GM19397 (cell line): ENCODE results near the gene UIMC1.

Experiments used
- ATAC-seq: cut with Tn5 transposase; IDR thresholded peaks from one replicate; pipeline ENCODE4 v1.9.1; 2021; ENCODE audit warnings: mild to moderate bottlenecking, moderate library complexity; ENCODE audit not compliant: unreplicated experiment

The UIMC1 gene

GRCh38 chr5:176887252-176887849 lies 119.2 kb downstream of the UIMC1 start:
- ATAC-seq: no peak

- no peak for ATAC-seq
These were observed 120.0 kb downstream of the UIMC1 start for GRCh38 chr5:176886336-176887251.

- no peak for ATAC-seq
These were observed 122.0 kb downstream of the UIMC1 start for GRCh38 chr5:176884571-176884890.

- ATAC-seq: no peak
These were observed 122.6 kb downstream of the UIMC1 start for GRCh38 chr5:176883700-176884570.

- no peak for ATAC-seq
These were observed 124.0 kb downstream of the UIMC1 start for GRCh38 chr5:176882567-176882903.

- no peak for ATAC-seq
These were observed 124.6 kb downstream of the UIMC1 start for GRCh38 chr5:176881816-176882566.

- ATAC-seq: no peak
These were observed 125.4 kb downstream of the UIMC1 start for GRCh38 chr5:176881021-176881749.

GRCh38 chr5:176880366-176881020 lies 126.1 kb downstream of the UIMC1 start:
- ATAC-seq: no peak

- ATAC-seq: no peak
These were observed 126.8 kb downstream of the UIMC1 start for GRCh38 chr5:176879663-176880361.

- ATAC-seq: no peak
These were observed 127.5 kb downstream of the UIMC1 start for GRCh38 chr5:176878906-176879662.

GRCh38 chr5:176878463-176878862 lies 128.1 kb downstream of the UIMC1 start:
- no peak for ATAC-seq

GRCh38 chr5:176877793-176878331 lies 128.7 kb downstream of the UIMC1 start:
- ATAC-seq: no peak

- no peak for ATAC-seq
These were observed 129.8 kb downstream of the UIMC1 start for GRCh38 chr5:176876506-176877431.

- ATAC-seq: no peak
These were observed 130.6 kb downstream of the UIMC1 start for GRCh38 chr5:176875783-176876505.

- ATAC-seq: no peak
These were observed 131.5 kb downstream of the UIMC1 start for GRCh38 chr5:176875014-176875550.

- no peak for ATAC-seq
These were observed 132.3 kb downstream of the UIMC1 start for GRCh38 chr5:176874198-176874780.
